GM21528 (cell line): ENCODE data around the gene FBXO7.

Experiments
- ATAC-seq: cut with Tn5 transposase; IDR thresholded peaks from one replicate; pipeline ENCODE4 v1.9.1; 2021; ENCODE audit warnings: mild to moderate bottlenecking, moderate library complexity; ENCODE audit not compliant: unreplicated experiment, low FRiP score

Gene FBXO7

DNA sequence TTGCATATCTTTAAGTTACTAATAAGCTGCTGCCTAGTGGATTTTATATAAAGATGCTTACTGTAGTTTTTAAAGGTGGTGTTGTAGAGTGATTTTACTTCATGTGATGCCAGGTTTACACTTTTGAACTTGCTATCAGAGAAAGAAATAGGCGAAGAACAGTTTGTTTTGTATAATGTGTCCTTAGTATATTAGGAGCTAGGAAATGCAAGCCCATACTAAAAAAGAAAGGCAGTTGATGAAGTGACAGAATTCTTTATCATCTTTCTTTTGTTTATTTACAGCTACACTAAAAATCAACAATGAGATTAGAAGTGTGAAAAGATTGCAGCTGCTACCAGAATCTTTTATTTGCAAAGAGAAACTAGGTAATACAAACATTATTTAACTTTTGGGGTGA lies 12.8 kb downstream of the FBXO7 start:
- ATAC-seq = no peak

DNA sequence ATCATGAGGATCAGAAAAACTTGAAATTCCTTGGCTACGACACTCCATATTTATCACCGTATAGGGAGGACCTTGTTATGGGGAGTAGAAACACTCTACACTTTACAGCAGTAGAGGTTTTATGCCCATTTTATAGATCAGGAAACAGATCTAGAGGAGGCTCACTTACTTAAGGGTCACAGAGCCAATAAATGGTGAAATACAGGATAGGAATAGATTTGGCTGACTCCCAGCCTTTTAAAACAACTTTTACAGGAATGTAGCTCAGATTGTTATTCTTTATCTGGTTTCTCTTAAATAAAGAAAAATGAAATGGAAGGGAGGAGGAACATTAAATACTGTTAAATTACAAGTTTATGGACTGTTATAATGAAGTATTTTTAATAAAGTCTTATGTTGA lies 14.8 kb downstream of the FBXO7 start:
- no peak for ATAC-seq

DNA sequence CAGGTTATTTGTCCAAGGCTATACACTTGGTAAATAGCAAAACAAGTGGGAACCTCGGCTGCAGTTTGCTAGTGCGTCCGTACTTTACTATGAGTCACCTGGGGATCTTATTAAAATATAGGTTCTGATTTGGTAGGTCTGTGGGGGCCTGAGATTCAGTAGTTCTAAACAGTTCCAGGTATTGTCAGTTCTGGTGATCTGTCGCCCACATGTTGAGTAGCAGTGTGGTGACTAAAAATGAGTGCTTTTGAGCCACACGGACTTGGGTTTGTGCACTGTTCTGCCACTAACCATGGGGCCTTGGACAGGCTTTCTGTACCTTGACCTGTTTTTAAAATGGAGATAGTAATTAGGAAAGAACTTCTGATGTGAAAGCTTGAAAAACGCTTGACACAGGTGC lies 15.7 kb downstream of the FBXO7 start:
- ATAC-seq = no peak

DNA sequence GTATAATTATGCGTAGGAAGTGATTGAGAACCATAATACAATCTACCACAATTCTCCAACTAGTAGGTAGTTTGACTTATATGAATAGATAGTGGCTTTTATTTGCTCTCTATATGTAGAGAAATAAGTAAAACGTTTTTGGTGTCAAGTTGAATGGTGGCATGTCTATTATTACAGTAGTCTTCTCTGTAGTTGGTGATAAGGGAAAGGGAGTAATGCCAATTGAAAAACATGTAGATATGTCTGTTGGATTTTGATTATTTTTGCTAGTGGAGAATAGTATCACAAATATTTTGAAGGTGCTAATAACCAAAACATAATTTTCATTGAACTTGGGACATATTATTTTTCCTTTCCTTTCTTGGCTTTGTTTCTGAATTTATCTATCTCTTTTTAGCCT lies 17.5 kb downstream of the FBXO7 start:
- no peak for ATAC-seq

DNA sequence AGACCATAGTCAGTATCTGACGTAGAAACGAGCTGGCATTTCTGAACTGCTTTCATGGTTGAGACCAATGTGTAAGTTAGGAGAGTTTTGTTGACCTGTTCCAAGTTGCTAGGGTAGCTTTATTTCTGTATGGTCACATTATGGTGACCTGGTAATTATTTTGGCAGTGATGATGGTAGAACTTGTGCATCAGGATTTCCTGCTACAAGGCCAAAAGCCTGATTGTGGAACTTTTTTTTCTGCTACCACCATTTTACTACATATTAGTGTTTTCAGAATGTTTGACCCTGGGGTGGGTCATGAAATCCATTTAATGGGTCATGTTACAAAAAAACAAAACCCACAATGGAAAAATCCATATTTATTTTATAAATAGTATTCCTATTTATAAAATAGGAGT lies 18.9 kb downstream of the FBXO7 start:
- ATAC-seq = no peak

DNA sequence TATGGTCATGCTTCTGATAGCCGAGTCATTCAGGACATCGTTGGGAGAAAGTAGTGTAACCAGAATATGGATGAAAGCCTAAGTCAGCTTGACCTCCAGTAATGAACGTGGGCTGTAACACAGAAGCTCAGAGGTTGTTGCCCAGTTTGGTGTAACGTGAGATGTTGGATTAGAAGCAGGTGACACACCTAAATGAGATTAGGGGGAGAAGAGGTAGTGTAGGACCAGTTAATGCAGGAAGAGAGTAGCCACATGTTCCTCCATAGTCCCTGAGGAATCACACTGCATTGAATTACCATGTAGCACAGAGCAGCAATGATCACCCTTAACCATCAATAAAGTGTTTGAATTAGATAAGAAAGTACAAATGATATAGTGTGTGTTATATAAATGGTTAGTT lies 20.4 kb downstream of the FBXO7 start:
- ATAC-seq = no peak

DNA sequence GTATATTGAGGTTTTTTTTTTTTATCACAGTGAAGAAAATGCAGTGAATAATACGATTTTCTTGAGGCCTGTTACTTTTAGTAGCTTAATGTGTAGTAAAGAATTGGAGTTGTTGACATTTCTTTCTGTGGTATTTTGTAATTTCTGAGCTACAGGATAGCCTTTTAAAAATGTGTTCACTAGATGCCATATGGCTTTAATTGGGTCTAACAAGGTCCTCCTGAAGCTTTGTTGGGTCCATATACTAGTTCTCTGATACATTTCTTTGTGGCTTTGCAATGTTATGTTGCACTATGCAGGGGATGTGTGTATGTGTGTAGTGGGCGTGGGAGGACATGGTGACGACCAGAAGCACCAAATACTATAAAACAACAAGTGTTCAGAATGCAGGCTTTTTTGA lies 25.1 kb downstream of the FBXO7 start:
- ATAC-seq = no peak

DNA sequence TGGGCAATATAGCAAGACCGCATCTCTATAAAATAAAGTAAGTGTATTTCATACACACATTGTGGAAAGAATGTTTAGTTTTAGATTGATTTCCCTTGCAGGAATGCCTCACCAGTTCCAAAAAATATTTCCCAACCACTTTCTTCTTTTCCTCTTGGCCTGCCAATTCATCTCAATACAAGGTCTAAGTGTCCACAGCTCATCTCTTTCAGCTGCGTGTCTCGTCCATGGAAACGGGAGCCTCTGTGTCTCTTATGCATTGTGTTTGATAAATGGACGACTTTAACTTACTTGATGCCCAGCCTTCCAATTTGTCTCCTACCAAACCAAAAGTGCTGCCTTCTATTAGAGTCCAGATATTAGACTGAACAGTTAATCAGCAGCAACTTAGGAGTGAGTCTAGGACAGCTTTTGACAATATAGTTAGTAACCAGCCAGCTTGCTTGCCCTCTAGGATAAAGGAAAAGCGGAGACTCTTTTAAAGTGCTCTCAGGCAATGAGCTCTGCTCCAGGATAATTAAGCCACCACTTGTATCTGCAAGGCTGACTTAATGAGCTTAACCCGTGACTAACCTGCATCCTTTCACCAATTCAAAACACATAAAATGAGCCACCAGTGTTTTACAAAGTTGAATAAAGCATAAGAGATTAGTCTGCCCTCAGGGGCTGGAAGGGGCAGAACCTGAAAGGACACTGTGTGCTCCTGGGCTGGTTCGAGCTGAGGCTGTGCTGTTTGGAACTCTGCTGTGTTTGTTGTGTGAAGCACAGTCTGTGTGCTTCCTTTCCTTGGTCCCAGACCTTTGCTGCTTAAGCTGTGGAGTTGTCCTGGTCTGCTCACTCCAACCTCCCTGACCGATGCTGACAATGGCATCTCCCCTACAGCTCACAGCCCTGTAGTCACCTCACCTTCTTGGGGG lies 27.5 kb downstream of the FBXO7 start:
- no peak for ATAC-seq

DNA sequence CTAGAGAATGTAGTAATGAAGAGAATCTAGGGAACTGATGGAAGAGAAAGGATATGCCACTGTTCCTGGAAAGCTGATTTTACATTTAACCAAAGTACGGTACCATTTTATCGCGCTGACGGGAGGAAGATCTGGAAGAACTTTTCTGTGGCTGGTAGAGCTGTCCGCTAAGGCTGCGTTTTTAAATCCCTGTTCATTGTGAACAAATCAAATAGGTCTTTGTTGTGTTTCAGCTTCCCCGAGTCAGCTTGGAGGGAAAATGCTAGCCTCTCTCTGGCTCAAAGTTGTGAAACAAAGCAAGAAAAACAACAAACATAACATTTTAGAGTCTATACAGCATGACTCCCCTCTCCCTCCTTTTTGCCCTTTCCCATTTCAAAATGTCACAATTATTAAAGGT lies 34.4 kb downstream of the FBXO7 start:
- no peak for ATAC-seq

DNA sequence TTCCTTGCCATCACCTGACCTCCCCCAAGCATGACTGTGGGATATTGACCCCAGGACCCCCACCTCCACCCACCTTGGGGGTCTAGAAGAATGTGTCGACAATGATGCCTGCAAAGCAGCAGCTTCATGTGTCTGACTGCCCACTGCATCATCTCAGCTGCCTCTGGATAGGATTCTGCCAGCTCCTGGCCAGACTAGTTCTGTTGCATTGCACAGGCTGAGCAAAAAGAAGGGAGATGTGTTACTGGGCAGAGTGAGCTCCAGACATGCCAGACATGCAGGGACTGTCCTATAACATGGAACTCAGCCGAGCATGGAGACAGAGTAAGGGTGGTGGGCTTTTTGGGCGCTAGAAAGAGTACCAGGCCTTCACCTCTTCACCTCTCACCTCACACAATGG lies 36.7 kb downstream of the FBXO7 start:
- no peak for ATAC-seq

DNA sequence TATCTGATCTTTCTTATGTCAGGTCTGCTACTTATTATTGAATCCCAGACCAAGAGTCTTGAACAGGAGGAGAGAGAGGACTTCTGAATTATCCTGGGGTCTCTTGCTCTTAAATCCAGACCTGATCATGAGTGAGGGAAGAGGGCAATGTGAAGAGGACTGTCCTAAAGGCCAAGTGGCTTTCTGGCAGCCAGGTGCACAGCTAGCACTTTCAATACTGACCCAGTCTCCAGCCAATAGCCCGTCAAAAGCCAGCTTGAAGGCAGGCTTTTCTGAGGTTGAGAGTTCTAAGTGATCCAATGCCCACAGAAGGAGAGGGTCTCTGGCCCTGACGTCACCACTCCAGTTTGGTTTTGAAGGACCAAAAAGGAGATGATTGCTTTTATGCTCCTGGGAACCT lies 37.2 kb downstream of the FBXO7 start:
- no peak for ATAC-seq

DNA sequence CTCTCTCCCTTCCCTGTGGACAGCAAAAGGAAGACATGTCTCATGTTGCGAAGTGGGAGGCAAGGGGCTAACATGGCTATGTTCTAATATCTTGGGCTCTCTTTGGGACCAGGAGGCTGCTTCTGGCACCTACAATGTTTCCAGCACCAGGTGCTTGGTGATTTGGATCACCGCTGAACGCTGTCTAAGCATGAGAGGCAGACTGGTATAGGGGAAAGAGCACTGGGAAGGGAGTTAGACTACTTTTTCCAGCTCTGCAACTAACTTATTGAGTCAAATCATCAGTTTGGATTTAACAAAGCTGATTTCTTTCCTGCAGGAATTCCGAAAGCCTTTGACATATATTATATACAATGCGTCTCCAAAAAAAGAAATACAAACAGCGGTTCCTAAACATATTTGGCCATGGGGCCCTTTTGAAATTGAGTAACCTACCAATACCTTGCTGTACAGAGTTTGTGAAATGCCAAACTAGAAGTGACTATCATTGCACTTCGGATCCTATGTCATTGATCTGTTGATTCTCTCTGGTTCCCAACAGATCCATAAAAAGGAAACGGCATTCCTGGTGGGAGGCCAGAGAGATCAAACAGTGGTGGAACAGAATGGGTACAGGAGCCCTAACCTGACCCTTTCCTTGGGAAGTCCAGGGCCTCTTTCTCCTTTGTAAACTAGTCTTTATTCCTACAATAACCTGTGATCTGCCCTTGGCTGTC lies 37.8 kb downstream of the FBXO7 start:
- no peak for ATAC-seq

DNA sequence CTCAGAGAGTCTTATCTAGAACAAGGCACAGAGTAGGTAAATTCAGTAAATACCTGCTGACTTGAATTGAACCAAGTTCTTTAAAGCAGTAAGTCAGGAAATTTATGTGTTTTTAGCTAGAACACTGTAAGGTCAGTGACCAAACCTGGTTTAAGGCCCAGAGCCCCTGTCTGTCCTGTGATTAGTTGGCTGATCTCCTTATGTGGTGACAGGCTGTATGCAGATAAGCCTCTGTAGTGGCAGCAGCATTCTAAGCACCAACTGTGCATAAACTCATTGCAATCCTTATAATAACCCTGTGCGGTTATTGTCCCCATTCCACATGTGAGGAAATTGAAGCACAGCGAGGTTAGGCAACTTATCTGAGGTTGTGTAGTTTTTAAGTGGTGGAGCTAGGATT lies 40.5 kb downstream of the FBXO7 start:
- ATAC-seq = no peak

DNA sequence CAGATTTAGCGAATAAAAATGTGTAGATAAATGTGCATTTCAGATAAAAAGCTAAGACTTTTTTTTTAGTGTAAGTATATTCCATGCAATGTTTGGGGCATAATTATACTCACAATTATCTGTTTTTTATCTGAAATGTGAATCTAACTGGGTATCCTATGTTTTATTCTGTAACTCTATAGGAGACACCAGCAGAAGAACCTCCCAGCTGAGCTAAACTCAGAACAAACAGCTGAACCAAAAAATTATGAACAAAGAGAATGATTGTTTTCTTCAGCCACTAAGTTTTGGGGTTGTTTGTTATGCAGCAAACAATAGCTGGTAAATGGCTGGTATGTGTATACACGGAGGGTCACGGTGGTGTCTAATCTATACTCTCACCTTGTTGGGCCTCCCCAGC lies 42.9 kb downstream of the FBXO7 start:
- no peak for ATAC-seq

DNA sequence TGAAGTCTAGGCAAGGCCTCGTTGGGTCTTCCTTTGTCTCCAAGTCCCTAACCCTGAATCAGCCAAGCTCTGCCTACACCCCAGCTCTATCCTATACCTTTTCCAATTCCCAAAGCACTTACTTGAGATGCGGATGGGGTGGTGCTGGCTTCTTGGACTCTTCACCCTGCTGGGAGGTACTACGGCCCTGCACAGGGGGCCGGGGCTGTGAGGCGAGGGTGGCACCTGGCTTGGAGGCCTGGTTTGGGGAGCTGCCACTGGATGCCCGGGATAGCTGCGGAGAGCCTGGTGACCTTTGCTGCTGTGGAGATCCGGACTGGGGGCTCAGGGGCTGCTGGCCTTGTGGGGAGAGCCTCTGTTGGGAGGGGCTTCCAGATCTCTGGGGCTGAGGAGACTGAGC lies 43.3 kb downstream of the FBXO7 start:
- no peak for ATAC-seq

DNA sequence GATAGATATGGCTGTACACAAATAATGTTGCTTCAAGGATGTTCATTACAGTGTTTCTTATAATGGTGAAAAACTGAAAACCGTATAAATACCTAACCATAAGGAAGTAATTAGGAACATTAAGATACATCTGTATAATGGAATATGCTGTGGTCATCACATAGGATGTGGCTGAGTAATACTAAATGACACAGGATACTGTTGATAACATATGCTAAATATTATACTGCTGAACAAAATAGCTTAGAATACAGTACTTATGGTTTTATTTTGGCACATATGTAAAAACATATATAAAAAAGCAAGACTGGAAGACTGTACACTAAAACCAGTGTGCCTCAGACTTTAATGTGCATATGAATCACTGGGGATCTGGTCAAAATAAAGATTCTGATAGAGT lies 43.8 kb downstream of the FBXO7 start:
- no peak for ATAC-seq

DNA sequence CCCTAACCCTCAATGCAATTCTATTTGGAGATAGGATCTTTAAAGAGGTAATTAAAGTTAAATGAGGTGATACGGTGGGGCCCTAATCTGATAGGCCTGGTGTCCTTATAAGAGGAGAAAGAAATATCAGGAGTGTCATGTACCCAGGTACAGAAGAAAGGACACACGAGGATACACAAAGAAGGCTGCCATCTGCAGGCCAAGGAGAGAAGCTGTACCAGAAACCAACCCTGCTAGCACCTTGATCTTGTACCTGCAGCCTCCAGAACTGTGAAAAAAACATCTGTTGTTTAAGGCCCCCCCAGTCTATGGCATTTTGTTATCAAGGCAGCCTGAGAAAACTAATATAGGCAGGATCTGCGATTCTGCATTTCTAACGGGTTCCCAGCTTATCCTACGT lies 44.2 kb downstream of the FBXO7 start:
- no peak for ATAC-seq

DNA sequence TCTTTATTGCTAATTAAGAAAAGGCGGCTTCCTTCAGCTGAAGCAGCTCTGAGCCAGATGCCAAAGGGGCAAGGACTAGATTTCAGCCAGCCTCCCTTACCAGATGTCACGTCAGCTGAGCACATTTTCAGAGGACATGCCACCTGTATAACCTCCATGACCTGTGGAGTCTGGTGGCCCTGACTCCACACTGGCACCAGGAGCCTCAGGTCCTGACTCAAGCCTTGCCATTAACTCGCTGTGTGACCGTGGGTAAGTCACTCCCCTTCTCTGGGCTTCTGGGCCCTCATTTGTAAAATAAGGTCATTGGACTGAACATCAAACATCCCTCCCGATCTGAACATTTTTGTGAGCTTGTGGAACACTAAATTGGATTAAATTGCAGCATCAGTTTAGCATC lies 46.0 kb downstream of the FBXO7 start:
- ATAC-seq = no peak

DNA sequence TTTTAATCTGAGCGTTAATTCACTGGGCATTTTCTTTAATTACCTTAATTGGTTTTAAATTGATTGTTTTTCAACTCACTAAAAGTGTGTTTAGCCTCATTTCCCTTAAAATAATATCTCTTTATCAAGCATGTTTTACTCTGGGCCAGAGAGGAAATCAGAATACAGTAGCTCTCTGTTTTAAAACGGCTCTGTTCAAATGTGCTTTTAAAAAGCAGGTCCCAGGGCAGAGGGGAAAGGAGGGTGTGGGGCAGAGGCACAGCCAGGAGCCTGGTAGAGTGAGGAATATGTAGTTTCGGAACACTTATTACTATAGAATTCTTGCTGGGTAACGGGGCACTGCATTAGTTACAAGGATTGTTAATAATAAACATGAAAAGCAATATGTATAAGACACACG lies 47.6 kb downstream of the FBXO7 start:
- ATAC-seq = no peak

DNA sequence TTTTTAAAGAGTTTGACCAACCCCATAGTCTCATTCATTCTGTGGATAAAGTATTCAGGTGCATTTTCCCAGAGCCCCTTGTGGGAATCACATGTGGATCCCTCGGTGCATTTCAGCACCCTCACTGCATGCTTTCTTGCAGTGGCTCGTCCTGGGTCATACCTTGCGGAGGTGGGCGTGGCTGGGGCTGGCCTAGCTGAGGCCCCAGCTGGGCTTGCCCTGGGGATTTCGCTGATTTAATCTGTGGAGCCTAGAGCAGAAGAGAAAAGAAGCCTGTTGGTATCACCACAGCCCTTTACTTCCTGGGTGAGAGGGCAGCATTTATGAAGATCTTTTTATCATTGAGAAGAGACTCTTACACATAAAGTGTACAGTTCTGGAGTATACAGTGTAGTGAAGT lies 53.1 kb downstream of the FBXO7 start:
- no peak for ATAC-seq

DNA sequence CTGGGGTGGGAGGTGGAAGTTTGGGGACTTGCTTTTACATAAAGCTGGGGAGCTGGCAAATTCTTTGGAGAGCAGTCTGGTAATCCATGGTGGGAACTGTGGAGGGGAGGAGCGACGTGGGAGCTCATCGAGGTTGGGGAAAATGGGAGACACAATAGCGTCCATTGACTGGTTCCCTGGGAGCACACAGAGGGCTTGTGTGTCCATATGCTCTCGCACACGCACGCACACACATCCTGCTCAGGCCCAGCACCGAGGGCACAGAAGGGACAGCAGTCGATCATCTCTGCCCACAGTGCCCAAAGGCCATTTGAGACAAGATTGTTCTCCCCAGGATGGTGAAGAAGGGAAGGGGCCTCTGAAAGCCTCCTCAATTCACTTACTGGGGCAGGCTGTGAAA lies 53.7 kb downstream of the FBXO7 start:
- ATAC-seq = no peak
